Effector memory CD4-positive, alpha-beta T cell (primary cell): ENCODE data around the gene RGSL1.

Source experiments
- DNase-seq, 3 donors: peaks; one replicate each; pipeline ENCODE4 v3.0.0-alpha.2; 2020
- H3K27ac ChIP-seq: 2 replicates; pipeline ENCODE4 v1.7.0; 2013; ENCODE audit warnings: mild to moderate bottlenecking, low read length, moderate library complexity; ENCODE audit not compliant: insufficient read depth, poor library complexity, severe bottlenecking
- H3K27me3 ChIP-seq: replicated peaks from 2 replicates; pipeline ENCODE4 v1.7.0; 2013; ENCODE audit warnings: mild to moderate bottlenecking, low read length; ENCODE audit not compliant: insufficient read depth, control insufficient read depth, poor library complexity, severe bottlenecking
- H3K36me3 ChIP-seq: 2 replicates; pipeline ENCODE4 v1.7.0; 2013; ENCODE audit warnings: mild to moderate bottlenecking, low read length, moderate library complexity; ENCODE audit not compliant: control insufficient read depth, insufficient read depth
- H3K4me1 ChIP-seq: 2 replicates; pipeline ENCODE4 v1.7.0; 2013; ENCODE audit warnings: low read length, mild to moderate bottlenecking; ENCODE audit not compliant: control insufficient read depth, insufficient read depth, poor library complexity, severe bottlenecking
- H3K4me3 ChIP-seq: 2 replicates; pipeline ENCODE4 v1.7.0; 2013; ENCODE audit warnings: low read length, low read depth, mild to moderate bottlenecking; ENCODE audit not compliant: insufficient read depth, poor library complexity, severe bottlenecking
- H3K9me3 ChIP-seq: 2 replicates; pipeline ENCODE4 v1.7.0; 2013; ENCODE audit warnings: mild to moderate bottlenecking, low read length, moderate library complexity; ENCODE audit not compliant: control insufficient read depth

The RGSL1 gene

DNA sequence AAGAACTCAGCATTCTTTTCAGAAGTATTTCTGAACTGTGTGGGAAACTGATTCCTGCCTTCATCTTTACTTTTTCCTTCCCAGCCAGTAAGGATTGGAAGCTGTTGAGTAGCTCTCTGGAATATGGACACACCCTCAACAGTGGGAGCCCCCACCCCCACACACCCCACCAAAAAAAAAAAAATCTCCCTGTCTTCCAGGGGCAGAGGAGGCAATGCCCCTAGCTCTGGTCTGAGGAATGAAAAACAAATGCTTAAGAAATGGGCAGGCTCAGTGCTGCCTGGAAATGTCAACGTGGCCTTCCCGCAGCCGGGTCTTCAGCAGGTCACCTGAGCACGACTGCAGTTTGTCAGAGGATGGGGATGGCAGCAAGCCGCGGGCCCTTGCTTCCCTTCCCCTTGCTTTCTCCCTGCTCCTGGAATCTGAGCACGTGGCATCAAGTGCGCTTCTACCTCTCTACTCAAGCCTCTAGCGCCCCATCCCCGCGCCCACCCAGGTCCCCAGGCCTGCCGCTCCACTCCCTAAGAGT lies 153.8 kb downstream of the RGSL1 start:
- Histone ChIP-seq H3K27ac (peak overlapping the region; percentile 66), H3K9me3 (no peaks in the 10 kb centered on the region), H3K4me3 (peak overlapping the region; percentile 52), H3K27me3 (no peaks in the 10 kb centered on the region), H3K36me3 (peaks cover 20% of the 10 kb centered on the region), H3K4me1 (peaks cover 23% of the 10 kb centered on the region)
- no peak for DNase-seq

DNA sequence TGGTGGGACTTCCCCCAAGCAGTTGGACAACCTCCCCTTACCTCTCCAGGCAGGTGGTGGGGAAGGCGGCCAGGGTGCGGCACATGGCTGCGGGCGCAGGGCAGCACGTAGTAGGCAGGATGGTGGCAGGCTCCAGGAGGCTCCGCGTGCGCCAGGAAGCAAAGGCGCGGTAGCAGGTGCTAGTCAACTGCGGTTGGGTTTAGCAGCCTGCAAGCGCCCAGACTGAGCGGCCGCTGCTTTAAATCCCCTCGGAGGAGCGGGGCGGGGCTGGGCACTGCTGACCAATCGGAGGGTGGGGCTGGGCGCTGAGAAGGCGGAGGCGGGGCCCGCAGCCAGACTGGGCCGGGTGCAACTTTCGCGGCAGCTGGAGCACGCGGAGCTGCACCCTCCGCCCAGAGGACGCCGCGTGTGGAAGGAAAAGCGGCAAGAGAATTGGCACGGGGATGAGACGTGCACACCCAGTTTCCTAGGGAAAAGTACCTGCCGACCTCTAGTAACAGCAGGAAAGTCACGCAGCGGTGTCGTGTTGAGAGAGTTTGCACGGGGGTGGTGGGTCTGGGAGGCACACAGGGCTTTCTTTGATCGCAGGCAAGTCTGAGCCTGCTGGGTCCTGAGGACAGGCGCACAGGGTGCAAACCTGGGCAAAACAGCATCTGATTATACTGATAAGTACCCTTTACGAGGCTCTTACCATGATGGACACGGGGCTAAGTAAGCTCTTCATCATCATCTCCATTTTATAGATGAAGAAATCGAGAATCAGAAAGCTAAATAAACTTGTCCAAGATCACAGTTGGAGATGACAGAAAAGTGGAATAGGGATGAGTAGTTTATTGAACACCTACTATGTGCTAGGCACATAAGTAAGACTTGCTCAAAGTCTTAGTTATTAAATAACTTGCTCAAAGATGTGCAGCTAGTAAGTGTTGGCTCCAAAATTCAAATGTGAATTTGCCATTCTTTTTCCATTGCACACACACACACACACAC lies 154.5 kb downstream of the RGSL1 start, which contains the start of gene RGS16:
TSS of gene RGS16 (minus strand) at position 215 of the 990 bp plus-strand sequence. CDS start at position 85, 130 bp downstream.
- Histone ChIP-seq H3K27me3 (no peaks in the 10 kb centered on the region), H3K27ac (peak within 1 kb of the TSS; percentile 66), H3K9me3 (no peaks in the 10 kb centered on the region), H3K36me3 (peaks cover 16% of the 10 kb centered on the region), H3K4me1 (peaks cover 23% of the 10 kb centered on the region), H3K4me3 (peak within 1 kb of the TSS; percentile 52)
- DNase-seq, result peak; percentile 82 to 86 (median 83)

DNA sequence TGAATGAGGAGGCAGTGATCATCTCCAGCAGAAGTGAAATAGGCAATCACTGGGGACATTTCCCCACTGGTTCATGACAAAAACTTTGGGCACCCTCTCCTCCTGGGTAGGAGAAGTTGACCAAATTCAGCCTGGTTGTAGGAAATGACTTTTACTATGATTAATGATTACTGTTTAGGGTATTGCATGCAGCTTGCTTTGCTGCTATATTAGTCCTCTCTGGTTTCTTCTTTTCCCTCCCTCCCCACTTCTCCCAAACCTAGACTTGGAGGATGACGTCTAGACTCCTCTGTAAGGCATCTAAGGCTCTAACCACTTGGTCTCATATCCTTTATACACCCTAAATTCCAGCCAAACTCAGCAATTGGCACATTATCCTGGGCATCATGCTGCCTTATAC lies 157.6 kb downstream of the RGSL1 start:
- Histone ChIP-seq H3K9me3 (no peaks in the 10 kb centered on the region), H3K4me3 (no peak overlapping the region), H3K36me3 (no peaks in the 10 kb centered on the region), H3K27ac (no peak overlapping the region), H3K27me3 (no peaks in the 10 kb centered on the region), H3K4me1 (peaks cover 22% of the 10 kb centered on the region)
- DNase-seq, result no peak

DNA sequence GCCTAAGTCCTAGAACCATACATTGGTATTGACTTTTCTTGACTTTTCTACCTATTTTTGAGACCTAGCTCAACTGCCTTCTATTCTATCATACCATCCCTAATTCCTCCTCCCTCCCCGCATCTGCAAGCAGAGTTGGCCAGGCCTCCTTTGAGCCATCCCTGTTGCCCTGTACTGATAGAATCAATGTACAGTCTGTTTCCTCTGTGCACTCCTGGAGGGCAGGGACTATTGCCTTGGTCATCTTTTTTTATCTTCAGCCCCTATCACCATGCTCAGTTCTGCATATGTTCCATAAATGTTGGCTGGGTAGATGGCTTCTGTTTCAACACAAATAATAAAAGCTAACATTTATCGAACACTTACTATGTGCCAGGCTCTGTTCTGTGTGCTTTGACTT lies 158.3 kb downstream of the RGSL1 start:
- H3K36me3 ChIP-seq, result no peaks in the 10 kb centered on the region
- no peak overlapping the region for H3K27ac ChIP-seq
- peaks cover 15% of the 10 kb centered on the region for H3K4me1 ChIP-seq
- DNase-seq, result no peak
- H3K4me3 ChIP-seq, result no peak overlapping the region
- no peaks in the 10 kb centered on the region for H3K27me3 ChIP-seq
- no peaks in the 10 kb centered on the region for H3K9me3 ChIP-seq

DNA sequence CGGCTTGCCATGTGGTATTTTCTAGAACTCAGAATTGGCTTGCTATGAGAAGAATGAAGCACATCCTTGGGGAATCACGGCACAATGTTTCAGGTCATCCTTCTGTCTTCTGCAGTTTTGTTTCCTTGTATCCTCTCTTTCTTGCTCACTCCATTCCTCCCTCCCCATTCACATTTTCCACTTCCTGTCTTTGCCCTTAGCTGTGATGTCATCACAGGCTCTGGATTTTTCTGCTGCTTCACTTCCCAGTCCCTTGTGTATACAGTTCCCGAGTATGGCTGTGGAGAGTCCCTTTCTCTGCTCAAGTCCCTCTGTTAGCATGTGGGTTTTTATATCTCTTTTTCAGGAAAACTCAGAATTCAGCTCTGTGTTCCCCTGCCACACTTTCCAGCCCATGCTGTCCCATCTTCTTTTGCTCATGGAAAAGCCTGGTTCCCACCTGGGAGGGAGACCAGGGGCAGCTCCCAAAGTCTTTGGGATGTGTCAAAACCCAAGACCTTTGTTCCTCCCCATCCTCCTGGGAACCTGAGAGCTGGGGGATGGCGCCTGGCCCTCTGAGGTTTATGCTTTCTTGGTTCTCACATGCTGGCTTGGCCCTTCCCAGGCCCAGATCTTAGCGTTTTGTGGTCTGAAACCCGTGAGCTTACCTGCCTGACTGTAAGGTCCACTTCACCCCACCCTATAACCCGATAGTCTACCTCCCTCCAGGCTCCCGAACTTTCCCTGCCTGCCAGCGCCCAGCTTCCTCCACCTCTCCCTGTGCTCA lies 159.1 kb downstream of the RGSL1 start:
- H3K27ac ChIP-seq, result no peak overlapping the region

More for the DNA sequence above, 159.1 kb downstream of the RGSL1 start:
- H3K9me3 ChIP-seq, result no peaks in the 10 kb centered on the region
- no peak overlapping the region for H3K4me3 ChIP-seq
- no peak for DNase-seq
- peaks cover 7% of the 10 kb centered on the region for H3K4me1 ChIP-seq
- H3K27me3 ChIP-seq, result no peaks in the 10 kb centered on the region
- H3K36me3 ChIP-seq, result no peaks in the 10 kb centered on the region
